GM10266 (cell line): ENCODE data around the gene PRRT1.

Experiments used
- DNase-seq: peaks from one replicate; pipeline ENCODE4 v3.0.0; 2012; ENCODE audit errors: extremely low spot score
- CTCF ChIP-seq: IDR thresholded peaks from 2 replicates; pipeline ENCODE4 v1.5.1; 2012; ENCODE audit warnings: mild to moderate bottlenecking, low read depth; ENCODE audit not compliant: control insufficient read depth, insufficient read depth; ENCODE audit errors: missing control alignments

The PRRT1 gene

DNA sequence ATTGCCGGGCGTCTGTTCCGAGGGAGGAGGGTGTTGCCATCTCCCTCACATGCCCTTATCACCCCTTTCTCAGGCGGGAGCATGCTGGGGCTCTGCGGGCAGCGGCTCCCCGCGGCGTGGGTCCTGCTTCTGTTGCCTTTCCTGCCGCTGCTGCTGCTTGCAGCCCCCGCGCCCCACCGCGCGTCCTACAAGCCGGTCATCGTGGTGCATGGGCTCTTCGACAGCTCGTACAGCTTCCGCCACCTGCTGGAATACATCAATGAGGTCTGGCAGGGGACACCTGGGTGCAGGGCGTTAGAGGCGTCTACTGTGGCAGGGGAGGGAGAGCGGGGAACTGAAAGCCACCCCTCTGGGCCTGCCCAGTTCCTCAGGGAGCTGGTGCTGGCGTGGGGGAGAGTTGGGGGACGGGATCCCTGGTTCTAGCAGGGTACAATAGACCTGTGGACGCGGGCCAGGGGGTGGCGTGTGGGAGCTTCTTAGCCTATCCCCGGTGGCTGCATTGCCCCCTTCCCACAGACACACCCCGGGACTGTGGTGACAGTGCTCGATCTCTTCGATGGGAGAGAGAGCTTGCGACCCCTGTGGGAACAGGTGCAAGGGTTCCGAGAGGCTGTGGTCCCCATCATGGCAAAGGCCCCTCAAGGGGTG lies 2.9 kb upstream of the PRRT1 start:
- DNase-seq: peak; percentile 88
- peak; percentile 70 for TF ChIP-seq CTCF

GRCh38 chr6:32153564-32154513 lies 2.1 kb upstream of the PRRT1 start, which contains the start of gene PPT2:
Gene PPT2 (plus strand): TSS chr6:32154141. CDS start chr6:32154595, 454 bp downstream.
- DNase-seq: peak; percentile 76

GRCh38 chr6:32152769-32153563 lies 1.2 kb upstream of the PRRT1 start:
- no peak for DNase-seq
- TF ChIP-seq CTCF: no peak

More at GRCh38 chr6:32153564-32154513, 2.1 kb upstream of the PRRT1 start, which contains the start of gene PPT2:
- no peak for TF ChIP-seq CTCF

GRCh38 chr6:32151181-32151862 lies 417 bp downstream of the PRRT1 start:
- TF ChIP-seq CTCF: no peak
- DNase-seq: no peak

- DNase-seq: no peak
- TF ChIP-seq CTCF: no peak
Measured at GRCh38 chr6:32149932-32150870, 1.5 kb downstream of the PRRT1 start.
